Measurements from ENCODE around the gene YWHAB. TPM values are rescaled to one million over a fixed set of nuclear protein-coding genes. Genes with fewer than 3 reads are reported as not detected.

Gene YWHAB
- total and polyA plus RNA-seq, 2 experiments from 2014 or later = 89.5 to 169 TPM

GRCh38 chr20:44931911-44932310, 46.4 kb downstream of the YWHAB start:
- Histone ChIP-seq H3K27ac (no peak overlapping the region), H3K9me2 (replicated peaks; ENCODE audit: insufficient read depth) (no peaks in the 10 kb centered on the region), H3K36me3 (replicated peaks; ENCODE audit: insufficient read depth, low read depth) (no peaks in the 10 kb centered on the region), H3K4me1 (ENCODE audit: insufficient read depth) (no peaks in the 10 kb centered on the region), H2AFZ (no peak overlapping the region), H3K4me3 (no peak overlapping the region), H4K20me1 (ENCODE audit: insufficient read depth, poor library complexity, severe bottlenecking) (no peaks in the 10 kb centered on the region), H3K4me2 (no peak overlapping the region), H3K9me3 (ENCODE audit: low read depth) (no peaks in the 10 kb centered on the region), H3K79me2 (no peaks in the 10 kb centered on the region), H3K27me3 (no peaks in the 10 kb centered on the region)
- WGBS (ENCODE audit: low lambda C conversion rate, missing lambda C conversion rate) = 100% methylated on average over 3 of the region's 3 CpGs
- TF ChIP-seq EZH2phosphoT487 (IDR thresholded peaks at IDR 0.05; ENCODE audit: low read depth, severe bottlenecking, unreplicated experiment) (no peak), EZH2 (IDR thresholded peaks at IDR 0.05; ENCODE audit: borderline replicate concordance) (no peak), CTCF (IDR thresholded peaks at IDR 0.05; ENCODE audit: poor library complexity) (no peak)
- DNase-seq (ENCODE audit: low spot score) = no peak

- Histone ChIP-seq H3K27me3 (no peaks in the 10 kb centered on the region), H3K79me2 (no peaks in the 10 kb centered on the region), H3K36me3 (replicated peaks; ENCODE audit: insufficient read depth, low read depth) (no peaks in the 10 kb centered on the region), H2AFZ (no peak overlapping the region), H3K4me1 (ENCODE audit: insufficient read depth) (no peaks in the 10 kb centered on the region), H3K4me2 (no peak overlapping the region), H3K27ac (no peak overlapping the region), H4K20me1 (ENCODE audit: insufficient read depth, poor library complexity, severe bottlenecking) (no peaks in the 10 kb centered on the region), H3K4me3 (no peak overlapping the region), H3K9me2 (replicated peaks; ENCODE audit: insufficient read depth) (no peaks in the 10 kb centered on the region), H3K9me3 (ENCODE audit: low read depth) (no peaks in the 10 kb centered on the region)
- DNase-seq (ENCODE audit: low spot score) = no peak
- TF ChIP-seq EZH2 (IDR thresholded peaks at IDR 0.05; ENCODE audit: borderline replicate concordance) = no peak
- TF ChIP-seq CTCF (IDR thresholded peaks at IDR 0.05; ENCODE audit: poor library complexity) = no peak
- TF ChIP-seq EZH2phosphoT487 (IDR thresholded peaks at IDR 0.05; ENCODE audit: low read depth, severe bottlenecking, unreplicated experiment) = no peak
- WGBS (ENCODE audit: low lambda C conversion rate, missing lambda C conversion rate) = 97% methylated on average over 8 of the region's 8 CpGs
Measured at GRCh38 chr20:44932916-44933315, 47.4 kb downstream of the YWHAB start.

- no peaks in the 10 kb centered on the region for H3K9me3 ChIP-seq (ENCODE audit: low read depth)
- DNase-seq (ENCODE audit: low spot score) = no peak
- 97% methylated on average over 10 of the region's 10 CpGs for WGBS (ENCODE audit: low lambda C conversion rate, missing lambda C conversion rate)
Measured at GRCh38 chr20:44936510-44936909, 51.0 kb downstream of the YWHAB start.

More at GRCh38 chr20:44936510-44936909, 51.0 kb downstream of the YWHAB start:
- Histone ChIP-seq H3K27me3 (no peaks in the 10 kb centered on the region), H3K4me2 (no peak overlapping the region), H3K9me2 (replicated peaks; ENCODE audit: insufficient read depth) (no peaks in the 10 kb centered on the region), H3K79me2 (no peaks in the 10 kb centered on the region), H3K27ac (no peak overlapping the region), H3K4me1 (ENCODE audit: insufficient read depth) (no peaks in the 10 kb centered on the region), H3K4me3 (no peak overlapping the region), H3K36me3 (replicated peaks; ENCODE audit: insufficient read depth, low read depth) (no peaks in the 10 kb centered on the region), H4K20me1 (ENCODE audit: insufficient read depth, poor library complexity, severe bottlenecking) (no peaks in the 10 kb centered on the region), H2AFZ (no peak overlapping the region)
- TF ChIP-seq CTCF (IDR thresholded peaks at IDR 0.05; ENCODE audit: poor library complexity) (no peak), EZH2phosphoT487 (IDR thresholded peaks at IDR 0.05; ENCODE audit: low read depth, severe bottlenecking, unreplicated experiment) (no peak), EZH2 (IDR thresholded peaks at IDR 0.05; ENCODE audit: borderline replicate concordance) (no peak)

All from hepatocyte (in vitro differentiated cells).